Sigmoid colon (tissue), 4 donors: ENCODE measurements around the gene ZNF487.

Source experiments
- CTCF ChIP-seq, 4 experiments: fragments of 450-650 bp in 3 of 4; fragments of 200-600 bp in 1 of 4; IDR thresholded peaks; one replicate each; pipeline ENCODE4 v1.5.1; 2016 to 2019; ENCODE audit warnings: antibody characterized with exemption in 4 of 4, mild to moderate bottlenecking in 3 of 4, moderate library complexity in 2 of 4
- POLR2A ChIP-seq, 2 donors: fragments of 450-650 bp; IDR thresholded peaks; one replicate each; pipeline ENCODE4 v1.6.1; 2016; ENCODE audit warnings: antibody characterized with exemption in 2 of 2, mild to moderate bottlenecking in 2 of 2, moderate library complexity in 2 of 2
- POLR2AphosphoS5 ChIP-seq, 4 donors: sonication (generic); formaldehyde crosslinking; IDR thresholded peaks; one replicate each; pipeline ENCODE4 v1.6.1; 2017; ENCODE audit warnings: antibody characterized with exemption in 4 of 4

GRCh38 chr10:43404704-43405084 is 32.2 kb upstream of the ZNF487 start:
- TF ChIP-seq POLR2AphosphoS5 (IDR thresholded peaks at IDR 0.05) (no peak), POLR2A (IDR thresholded peaks at IDR 0.05) (no peak), CTCF (IDR thresholded peaks at IDR 0.05) (no peak)
